Ammon's horn (tissue), 1 donor: Measurements from ENCODE around the gene FKBP7.
"Not testable (repeated sequence)": the region's sequence is repeated elsewhere in the genome, so short reads cannot be mapped to it uniquely, and the experiment has no call there.

Experiments used
- DNase-seq: peaks from one replicate; pipeline ENCODE4 v3.0.0-alpha.2; 2016; ENCODE audit warnings: low spot score

The FKBP7 gene, protein sequence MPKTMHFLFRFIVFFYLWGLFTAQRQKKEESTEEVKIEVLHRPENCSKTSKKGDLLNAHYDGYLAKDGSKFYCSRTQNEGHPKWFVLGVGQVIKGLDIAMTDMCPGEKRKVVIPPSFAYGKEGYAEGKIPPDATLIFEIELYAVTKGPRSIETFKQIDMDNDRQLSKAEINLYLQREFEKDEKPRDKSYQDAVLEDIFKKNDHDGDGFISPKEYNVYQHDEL

DNA sequence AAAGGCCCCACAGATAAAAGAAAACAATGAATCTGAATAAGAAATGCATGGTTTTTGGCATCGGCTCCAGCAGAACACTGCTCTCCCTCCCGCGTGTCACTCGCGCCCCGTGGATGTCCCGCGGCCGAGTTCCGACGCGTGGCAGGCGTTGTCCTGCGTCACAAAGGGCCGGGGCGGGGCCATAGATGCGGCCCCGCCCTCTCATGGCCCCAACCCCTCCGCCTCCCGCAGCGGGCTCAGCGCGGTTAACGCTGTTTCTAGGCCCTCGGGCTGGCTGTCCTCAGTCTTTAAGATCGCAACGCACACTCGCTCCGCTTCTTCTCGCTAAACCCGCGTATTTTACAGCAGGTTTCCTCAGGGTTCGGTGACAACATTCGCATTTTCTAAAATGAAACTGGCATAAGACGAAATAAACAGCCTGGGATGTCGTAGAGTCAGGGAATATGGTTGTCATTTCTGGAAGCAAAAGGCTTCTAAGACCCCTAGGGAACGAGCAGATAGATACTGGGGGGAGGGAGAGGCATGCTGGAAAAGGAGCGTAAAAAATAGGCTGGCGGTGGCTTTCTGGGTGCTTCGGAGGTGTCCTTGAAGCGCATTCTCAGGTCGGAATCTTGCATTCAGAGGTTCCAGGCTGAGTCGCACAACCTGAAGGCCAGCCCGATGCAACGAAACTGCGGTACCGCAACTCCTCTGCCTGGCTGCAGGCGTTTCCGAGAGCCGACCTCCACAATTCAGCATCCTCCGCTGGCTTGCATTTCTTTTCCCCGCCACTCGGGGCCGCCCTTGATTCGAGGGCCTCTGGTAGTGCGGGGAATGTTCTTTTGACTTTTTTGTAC lies at the start of gene FKBP7:
TSS of gene FKBP7 (minus strand) at position 162 of the 836 bp plus-strand sequence. CDS start at position 61, 101 bp downstream.
- peak; percentile 95 for DNase-seq

DNA sequence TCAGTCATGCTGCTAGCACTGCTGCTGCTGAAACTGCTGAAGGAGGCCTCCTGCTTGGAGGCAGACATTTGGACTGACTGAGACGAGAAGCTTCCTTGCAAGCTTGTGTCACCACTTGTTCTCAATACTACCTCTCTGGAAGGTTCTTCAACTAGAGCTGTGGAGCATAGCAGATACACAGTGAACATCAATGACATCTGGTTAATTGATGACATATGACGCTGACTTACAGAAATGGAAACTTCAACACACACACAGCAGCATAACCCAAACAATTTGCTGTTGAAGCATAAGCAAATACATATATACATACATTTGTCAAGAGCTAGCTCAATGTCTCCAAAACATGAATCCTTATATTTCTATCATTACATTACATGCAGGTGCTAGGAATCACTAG lies 49.2 kb upstream of the FKBP7 start:
- no peak for DNase-seq

DNA sequence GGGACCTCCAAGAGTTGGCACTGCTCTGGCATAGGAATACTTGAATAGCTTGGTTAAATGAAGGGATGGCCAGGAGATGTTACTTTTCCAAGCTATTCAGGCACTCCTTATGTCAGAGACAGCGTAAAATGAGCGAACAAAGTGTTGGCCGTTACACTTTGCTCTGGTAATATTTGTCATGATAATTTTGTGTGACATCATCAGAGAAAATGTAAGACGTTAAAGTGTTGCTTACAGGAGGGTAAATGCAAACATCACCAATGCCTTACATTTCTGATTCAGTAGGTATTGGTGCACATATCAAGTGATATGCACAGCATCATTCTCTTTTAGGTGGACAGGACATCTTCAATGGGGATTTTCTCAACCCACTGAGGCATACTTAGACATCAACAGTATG lies 47.9 kb upstream of the FKBP7 start:
- DNase-seq = no peak

DNA sequence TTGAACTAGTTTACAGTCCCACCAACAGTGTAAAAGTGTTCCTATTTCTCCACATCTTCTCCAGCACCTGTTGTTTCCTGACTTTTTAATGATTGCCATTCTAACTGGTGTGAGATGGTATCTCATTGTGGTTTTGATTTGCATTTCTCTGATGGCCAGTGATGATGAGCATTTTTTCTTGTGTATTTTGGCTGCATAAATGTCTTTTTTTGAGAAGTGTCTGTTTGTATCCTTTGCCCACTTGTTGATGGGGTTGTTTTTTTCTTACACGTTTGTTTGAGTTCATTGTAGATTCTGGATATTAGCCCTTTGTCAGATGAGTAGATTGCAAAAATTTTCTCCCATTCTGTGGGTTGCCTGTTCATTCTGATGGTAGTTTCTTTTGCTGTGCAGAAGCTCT lies 47.1 kb upstream of the FKBP7 start:
- not testable (repeated sequence) for DNase-seq

DNA sequence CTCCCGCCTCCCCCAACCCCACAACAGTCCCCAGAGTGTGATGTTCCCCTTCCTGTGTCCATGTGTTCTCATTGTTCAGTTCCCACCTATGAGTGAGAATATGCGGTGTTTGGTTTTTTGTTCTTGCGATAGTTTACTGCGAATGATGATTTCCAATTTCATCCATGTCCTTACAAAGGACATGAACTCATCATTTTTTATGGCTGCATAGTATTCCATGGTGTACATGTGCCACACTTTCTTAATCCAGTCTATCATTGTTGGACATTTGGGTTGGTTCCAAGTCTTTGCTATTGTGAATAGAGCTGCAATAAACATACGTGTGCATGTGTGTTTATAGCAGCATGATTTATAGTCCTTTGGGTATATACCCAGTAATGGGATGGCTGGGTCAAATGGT lies 46.6 kb upstream of the FKBP7 start:
- DNase-seq = not testable (repeated sequence)

DNA sequence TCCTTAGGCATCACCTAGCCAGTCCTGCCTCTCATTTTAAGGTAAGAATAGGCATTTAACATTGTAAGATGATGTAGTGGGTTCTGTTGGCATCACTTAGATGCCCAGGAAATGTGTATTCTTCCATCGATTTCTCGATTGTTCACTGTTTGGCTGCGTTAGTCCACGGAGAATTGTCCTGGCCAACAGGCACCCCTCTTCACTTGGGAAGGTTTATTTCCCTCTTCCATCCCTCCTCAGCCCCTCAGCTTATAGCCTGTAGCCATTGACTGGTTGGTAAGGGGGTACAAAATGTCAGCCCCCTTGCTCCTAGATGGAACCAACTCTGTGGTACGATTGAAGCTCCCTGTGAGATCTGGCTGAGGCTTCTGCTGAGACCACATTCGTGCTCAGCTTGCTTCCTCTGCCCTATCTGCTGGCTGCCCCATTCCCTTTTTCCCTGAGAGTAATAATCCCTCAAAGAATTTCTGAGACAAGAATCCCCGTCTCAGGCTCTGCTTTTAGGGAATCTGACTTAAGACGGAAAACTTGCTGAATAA lies 45.3 kb upstream of the FKBP7 start:
- no peak for DNase-seq

DNA sequence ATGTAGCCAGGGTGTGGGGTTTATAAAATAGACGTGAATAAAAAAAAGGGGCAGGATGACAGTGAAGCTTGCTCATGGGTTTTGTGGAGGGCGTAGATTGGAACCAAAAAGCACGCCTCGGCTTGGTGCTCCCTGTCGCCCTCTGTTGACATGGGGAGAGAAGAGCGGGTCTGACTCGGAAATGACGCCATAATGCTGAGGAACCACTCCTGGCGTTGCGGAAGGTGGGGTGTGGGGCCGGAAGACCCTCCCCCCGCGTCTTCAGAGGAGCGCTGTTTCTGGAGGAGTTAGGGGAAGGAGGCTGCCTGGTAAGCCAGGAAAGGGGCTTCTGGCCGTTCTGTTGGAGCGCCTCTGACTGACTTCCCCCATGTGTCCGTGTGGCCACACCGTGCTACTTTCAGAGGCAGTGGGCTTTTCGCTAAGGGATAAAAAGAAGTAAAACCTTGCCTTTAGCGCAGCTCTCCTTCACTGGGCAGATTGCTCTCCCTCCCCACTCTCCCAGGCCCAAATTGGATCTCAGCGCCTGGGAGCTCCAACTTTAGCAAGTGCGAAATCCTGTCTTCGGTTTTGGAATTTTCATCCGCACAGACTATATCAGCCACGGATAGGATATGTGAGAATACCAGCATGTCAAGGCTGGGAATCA lies 44.7 kb upstream of the FKBP7 start:
- peak; percentile 88 for DNase-seq

DNA sequence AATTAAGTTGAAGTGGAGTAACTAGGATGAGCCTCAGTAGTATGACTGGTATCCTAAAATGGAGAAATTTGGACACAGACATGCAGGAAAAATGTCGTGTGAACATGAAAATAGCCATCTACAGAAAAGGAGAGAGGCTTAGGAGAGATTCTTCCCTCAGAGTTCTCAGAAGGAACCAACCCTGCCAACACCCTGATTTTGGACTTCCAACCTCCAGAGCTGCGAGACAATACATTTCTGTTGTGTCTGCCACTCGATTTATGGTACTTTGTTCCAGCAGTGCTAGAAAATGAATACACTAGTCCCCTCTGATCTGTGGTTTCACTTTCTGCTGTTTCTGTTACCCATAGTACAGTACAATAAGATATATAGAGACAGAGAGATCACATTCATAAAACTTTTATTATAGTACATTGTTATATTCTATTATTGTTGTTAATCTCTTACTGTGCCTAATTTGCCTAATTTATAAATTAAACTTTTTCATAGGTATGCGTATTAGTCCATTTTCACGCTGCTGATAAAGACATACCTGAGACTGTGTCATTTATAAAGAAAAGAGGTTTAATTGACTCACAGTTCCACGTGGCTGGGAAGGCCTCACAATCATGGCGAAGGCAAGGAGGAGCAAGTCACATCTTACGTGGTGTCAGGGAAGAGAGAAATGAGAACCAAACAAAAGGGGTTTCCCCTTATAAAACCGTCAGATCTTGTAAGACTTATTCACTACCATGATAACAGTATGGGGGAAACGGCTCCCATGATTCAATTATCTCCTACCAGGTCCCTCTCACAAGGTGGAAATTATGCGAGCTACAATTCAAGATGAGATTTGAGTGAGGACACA lies 43.1 kb upstream of the FKBP7 start:
- no peak for DNase-seq

DNA sequence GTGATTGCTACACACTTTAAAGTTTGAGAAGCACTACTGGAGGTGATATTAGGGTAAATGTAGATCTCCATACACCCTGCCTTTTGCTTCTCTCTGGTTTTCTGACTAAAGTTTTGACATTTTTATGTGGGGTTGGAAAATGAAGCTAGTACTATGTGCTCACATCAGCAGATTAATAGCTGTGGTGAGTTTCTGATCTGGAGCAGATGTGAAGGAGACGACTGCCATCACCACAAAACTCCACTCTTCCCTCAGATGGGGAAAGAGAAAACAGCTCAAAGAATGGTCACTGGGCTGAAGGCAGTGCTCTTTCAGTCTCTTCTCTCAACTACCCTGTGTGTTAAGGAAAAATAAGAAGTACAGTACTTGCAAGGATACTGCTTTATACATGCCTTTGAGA lies 39.1 kb upstream of the FKBP7 start:
- DNase-seq = no peak

DNA sequence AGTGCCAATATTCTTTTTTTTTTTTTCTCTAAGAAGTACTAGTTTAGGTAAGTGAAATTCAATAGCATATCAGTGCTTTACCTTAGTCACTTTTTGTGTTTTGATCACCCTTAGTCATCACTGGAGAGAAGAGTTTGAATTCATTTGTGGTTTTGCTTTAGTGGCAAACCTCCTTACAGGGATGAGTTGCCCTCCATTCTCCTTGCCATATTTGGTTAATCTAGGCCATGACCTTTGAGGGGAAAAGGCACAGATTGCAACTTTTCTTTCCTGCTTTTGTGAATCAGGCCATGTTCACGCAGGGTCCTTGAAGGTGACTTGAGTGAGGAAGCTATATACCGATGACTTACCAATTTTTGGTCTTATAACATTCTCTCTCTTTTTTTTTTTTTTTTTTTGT lies 36.3 kb upstream of the FKBP7 start:
- DNase-seq = no peak

DNA sequence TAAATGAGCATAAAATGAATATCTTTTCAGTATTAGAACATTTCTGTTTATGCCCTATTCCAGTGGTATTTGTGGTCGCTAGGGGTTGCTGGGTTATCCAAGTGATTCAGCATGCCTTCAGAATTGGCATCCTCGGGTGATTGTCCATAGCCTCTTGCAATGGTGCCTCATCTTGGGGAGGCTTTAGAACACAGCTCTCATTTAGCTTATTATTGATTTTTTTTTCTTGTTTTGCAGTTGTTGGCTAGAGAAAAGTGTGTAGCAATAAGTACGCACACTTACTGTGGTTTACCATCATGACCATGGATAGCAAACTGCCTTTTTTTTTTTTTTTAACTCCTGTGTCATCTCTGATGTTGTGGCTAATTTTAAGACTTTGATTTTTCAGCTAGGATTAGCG lies 35.5 kb upstream of the FKBP7 start:
- DNase-seq = no peak

DNA sequence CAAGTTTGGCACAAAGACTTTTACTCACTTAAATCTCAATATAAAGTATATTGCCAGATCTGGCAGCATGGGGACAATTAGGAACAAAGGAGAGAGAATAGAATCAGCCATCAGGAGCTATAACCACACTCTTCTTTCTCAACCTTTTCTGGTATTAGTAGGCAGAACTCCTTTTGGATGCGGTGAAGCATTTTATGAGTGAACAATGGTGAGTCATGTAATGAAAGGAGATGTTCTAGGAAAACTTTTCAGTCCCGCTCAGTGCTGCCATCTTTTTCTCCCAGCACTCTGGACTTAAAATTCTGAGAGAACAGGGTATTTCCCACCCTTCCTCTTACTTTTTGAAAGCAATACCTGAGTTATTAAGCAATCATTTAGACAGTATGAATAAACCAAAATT lies 34.1 kb upstream of the FKBP7 start:
- DNase-seq = no peak

DNA sequence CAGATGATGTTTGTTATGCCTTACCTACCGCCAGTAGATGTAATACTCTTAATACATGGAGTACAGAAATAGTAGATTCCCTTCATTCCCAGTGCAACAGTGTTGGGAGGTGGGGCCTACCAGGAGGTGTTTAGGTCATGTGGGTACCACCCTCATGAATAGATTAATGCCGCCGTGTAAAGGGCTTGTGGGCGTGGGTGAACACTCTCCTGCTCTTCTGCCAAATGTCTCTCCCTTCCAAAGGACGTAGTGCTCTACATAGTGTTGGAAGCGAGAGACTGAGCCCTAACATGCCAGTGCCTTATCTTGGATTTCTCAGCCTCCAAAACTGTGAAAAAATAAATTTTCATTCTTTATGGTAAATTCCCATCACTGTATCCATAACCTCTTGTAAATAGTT lies 32.0 kb upstream of the FKBP7 start:
- no peak for DNase-seq

DNA sequence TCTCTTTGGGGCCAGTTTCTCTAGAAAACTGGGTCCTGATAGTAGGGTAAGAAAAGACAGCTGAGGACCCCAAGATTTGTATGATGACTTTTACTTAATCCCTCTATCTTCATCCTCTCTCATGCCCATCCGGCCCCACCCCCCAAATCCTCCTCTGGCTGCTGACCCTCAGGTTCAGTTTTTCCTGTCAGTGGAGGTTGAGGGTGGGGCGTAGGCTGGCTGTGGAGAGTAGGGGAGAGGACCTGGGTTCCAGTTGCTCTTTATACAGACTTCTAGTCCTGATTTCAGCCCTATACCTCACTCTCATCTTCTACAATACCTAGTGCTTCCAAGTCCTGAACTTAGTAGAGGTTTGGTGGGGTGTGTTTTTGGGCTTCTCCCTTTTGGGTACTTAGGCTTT lies 30.2 kb upstream of the FKBP7 start:
- no peak for DNase-seq

DNA sequence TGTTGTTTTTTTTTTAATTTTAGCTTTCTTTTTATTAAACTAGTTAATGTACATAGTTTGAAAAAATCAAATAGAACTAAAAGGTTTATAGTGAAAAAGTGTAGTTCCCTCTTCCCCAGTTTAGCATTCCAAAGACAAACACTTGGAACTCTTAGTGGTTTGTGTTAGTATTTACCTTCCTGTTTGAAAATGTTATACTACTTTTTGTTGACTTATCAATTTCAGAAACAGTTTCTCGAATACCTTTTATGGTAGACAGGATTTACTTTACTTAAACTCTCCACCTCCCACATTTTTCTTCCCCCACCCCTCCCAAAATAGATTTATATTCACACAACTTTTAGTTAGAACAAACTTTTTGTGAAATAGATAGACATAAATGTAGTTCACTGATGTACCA lies 28.5 kb upstream of the FKBP7 start:
- no peak for DNase-seq

DNA sequence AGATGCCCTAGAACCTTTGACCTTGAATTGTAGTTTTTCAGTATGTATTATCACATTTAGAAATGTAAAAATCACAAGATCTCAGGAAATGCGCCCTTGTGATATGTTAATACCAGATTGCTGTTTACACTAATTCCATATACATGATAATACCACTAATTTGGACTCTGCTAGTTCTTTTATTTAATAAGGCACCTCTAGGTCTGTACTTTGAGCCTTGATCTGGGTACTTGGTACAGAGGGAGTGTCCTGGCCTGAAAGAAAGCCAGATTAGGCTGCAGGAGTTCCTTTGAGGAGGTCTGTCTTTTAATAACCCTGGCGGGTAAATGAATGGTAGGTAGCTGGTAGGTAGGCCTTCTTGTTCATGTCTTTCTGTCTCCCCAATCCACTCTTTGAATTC lies 28.1 kb upstream of the FKBP7 start:
- no peak for DNase-seq

DNA sequence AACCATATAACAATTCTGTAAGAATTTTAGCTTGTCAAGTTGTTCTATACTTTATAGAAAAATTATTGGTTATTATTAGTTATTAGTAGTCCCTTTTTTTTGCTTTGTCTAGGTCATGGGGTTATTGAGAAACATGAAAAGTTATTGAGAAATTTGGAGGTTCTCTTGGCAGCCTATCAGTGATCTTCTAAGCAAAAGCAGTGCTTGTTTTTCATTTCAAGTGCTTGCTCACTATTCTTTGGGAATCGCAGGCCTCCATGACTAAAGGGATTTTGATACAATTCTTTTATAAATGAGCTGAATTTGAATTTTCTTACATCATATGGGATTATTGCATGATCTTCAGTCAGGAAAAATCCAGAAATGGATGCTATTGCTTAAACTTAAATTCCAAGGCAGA lies 27.7 kb upstream of the FKBP7 start:
- no peak for DNase-seq

DNA sequence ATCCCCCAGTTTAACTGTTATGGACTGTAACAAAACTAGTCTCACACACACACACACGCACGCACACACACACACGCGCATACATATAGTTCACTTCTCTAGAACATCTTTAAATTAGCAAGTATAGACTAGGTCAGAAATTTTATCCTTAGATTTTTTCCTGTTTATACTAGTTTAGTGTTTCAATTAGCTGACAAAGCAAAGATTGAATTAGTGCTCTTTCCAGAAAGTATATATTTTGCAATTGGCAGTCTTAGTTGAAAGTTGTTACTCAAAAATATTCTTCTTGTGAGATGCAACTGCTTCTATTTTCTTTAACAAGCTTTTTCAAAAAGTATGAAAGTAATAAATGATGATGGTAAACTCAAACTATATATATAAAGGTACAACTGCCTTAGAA lies 24.4 kb upstream of the FKBP7 start:
- no peak for DNase-seq

DNA sequence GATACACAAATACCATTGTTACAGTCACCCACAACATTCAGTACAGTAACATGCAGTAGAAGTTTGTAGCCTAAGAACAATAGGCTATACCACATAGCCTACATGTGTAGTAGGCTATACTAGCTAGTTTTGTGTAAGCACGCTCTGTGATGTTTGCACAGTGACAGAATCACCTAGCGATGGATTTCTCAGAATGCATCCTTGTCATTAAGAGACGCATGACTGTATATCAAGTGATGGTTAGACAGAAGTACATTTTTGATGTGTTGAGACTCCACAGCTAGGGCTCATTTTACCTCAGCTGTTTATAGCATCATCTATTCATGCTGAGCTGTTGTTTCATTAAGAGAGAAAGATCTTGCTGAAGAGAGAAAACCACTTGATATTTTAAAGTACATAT lies 21.2 kb upstream of the FKBP7 start:
- no peak for DNase-seq

DNA sequence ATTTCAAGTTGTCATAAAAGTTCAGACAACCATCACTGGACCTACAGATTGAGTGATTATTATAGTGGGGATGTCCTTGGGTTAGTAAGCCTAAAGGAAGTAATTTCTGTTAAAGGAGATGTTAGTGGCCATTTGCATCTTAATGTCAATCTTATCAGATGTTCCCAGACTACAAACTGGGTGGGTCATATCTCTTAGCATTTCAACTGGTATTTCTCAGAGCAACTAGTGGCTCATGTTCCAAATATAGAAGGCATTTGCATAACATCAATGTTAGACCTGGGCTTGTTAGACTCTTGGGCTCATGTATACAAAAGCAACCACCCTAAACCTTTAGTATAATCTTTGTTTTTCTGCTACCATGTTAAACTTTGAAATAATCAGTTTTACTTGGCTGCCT lies 19.7 kb upstream of the FKBP7 start:
- DNase-seq = no peak

DNA sequence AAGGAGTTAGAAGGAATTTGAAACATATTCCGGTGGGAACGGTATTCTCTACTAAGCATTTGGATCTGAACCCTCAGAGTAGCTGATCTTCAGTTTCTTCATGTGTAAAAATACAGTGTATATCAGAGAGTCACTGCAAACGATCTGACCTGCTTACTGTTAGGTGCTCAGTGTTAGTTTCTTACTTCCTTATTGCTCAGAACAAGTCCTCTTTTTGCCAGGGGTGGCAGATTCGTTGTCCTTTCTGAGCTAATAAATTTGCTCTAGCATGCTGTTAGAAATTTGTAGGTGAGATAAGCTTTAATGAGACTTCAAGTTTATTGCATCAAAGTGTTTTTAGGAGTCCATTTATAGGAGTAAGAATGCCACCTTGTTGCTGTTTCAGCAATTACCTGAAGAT lies 17.6 kb upstream of the FKBP7 start:
- no peak for DNase-seq

DNA sequence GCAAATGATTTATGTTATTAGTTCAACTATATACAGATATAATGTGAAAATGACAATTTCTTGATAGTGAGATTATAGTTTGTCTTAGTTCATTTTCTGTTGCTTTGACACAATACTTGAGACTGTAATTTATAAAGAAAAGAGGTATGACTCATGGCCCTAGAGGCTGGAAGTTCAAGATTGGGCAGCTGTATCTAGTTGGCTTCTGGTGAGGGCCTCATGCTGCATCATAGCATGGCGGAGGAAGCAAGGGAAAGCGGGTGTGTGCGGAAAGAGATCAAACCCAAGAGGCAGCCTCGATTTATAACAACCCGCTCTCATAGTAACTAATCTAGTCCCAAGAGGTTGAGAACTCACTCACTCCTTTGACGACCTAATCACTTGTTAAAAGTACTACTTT lies 13.2 kb upstream of the FKBP7 start:
- no peak for DNase-seq
